ENCODE data around the gene IQCN. TPM values are rescaled to one million over a fixed set of nuclear protein-coding genes. Genes with fewer than 3 reads are reported as not detected.

IQCN gene
- total and polyA plus RNA-seq, 2 of the 4 experiments (the other 2 are of a cell fraction): 0.18 to 0.67 TPM

- Histone ChIP-seq H3K27me3 (ENCODE audit: control insufficient read depth, insufficient read depth, low read length) (no peaks in the 10 kb centered on the region; the same call in 1 of the 2 replicates), H3K4me2 (ENCODE audit: low read depth, low read length) (no peak overlapping the region), H3K79me1 (ENCODE audit: low read depth in 1 of 2, low read length in 2 of 2) (no peaks in the 10 kb centered on the region), H3K4me3 (ENCODE audit: insufficient read depth, low read depth, low read length) (no peak overlapping the region), H2BK120ac (ENCODE audit: low read depth, low read length) (no peak overlapping the region), H3K23ac (ENCODE audit: low read depth, low read length) (no peak overlapping the region), H3K4me1 (ENCODE audit: control insufficient read depth, insufficient read depth, low read length) (peaks cover 5% of the 10 kb centered on the region), H4K8ac (ENCODE audit: low read depth in 2 of 2, low read length in 2 of 2) (no peak overlapping the region), H2AFZ (replicated peaks; ENCODE audit: low read length, poor library complexity) (peak overlapping the region; percentile 6), H3K36me3 (ENCODE audit: control insufficient read depth, insufficient read depth, low read length) (no peaks in the 10 kb centered on the region), H2AK9ac (replicated peaks; ENCODE audit: low read depth, low read length, poor library complexity) (no peak overlapping the region), H3K27ac (ENCODE audit: insufficient read depth, low read length) (no peak overlapping the region), H3K9me1 (ENCODE audit: insufficient read depth, low read length) (peaks cover 5% of the 10 kb centered on the region; the same call in 1 of the 2 replicates), H3K9me3 (ENCODE audit: control insufficient read depth, insufficient read depth, low read length) (no peaks in the 10 kb centered on the region), H3K4ac (ENCODE audit: low read depth, low read length) (no peak overlapping the region), H3K9ac (ENCODE audit: low read depth, low read length) (no peak overlapping the region), H3K14ac (replicated peaks; ENCODE audit: low read depth, low read length) (no peak overlapping the region), H4K91ac (ENCODE audit: insufficient read depth, low read depth, low read length) (no peak overlapping the region), H2AK5ac (ENCODE audit: low read depth, low read length) (no peak overlapping the region), H4K20me1 (ENCODE audit: insufficient read depth, low read length) (no peaks in the 10 kb centered on the region), H4K5ac (ENCODE audit: low read depth, low read length) (no peak overlapping the region), H3K56ac (ENCODE audit: extremely low read depth, insufficient read depth, low read length) (no peak overlapping the region), H2BK20ac (ENCODE audit: low read depth, low read length) (no peak overlapping the region), H2BK15ac (ENCODE audit: low read depth, low read length) (no peak overlapping the region), H3K18ac (ENCODE audit: low read depth, low read length) (no peak overlapping the region), H2BK5ac (ENCODE audit: low read depth, low read length, poor library complexity, severe bottlenecking) (no peak overlapping the region)
- in situ Hi-C loops (cut with MboI; ENCODE audit: low sequenced_read_pairs): no loop called here
- DNase-seq (no peak), ATAC-seq (ENCODE audit: low read depth) (no peak)
- intact Hi-C loops (cut with micrococcal nuclease): no loop called here
- dilution Hi-C loops (cut with HindIII; ENCODE audit: low sequenced_read_pairs, unreplicated experiment): no loop called here
- POLR2A ChIA-PET (ENCODE audit: unreplicated experiment): interaction anchor here (0.6 kb wide), 1 partner anchor 61 kb away, joined by 4 read pairs; the partner anchor contains the start of gene JUND
- BruUV-seq (replicated peaks): no TSS peak
- CTCF ChIA-PET: interaction anchor here (0.7 kb wide), 1 partner anchor 12 kb away, joined by 3 read pairs; no protein-coding TSS in a partner anchor
- WGBS, 2 experiments (ENCODE audit: extremely low coverage in 2 of 2, insufficient read length in 1 of 2): no CpG with 5 or more reads among the region's 33 CpGs
- no peak for TF ChIP-seq FOS (IDR thresholded peaks at IDR 0.05; ENCODE audit: low read depth, low read length)
- no peak for TF ChIP-seq CHD1 (IDR thresholded peaks at IDR 0.05; ENCODE audit: low read depth, low read length)
- TF ChIP-seq CTCF (conservative IDR thresholded peaks at IDR 0.05; ENCODE audit: low read depth, low read length): no peak
- no peak for TF ChIP-seq MAFK (IDR thresholded peaks at IDR 0.05; ENCODE audit: low read depth, low read length)
- TF ChIP-seq RCOR1 (IDR thresholded peaks at IDR 0.05; ENCODE audit: insufficient replicate concordance, low read length): no peak
- TF ChIP-seq MAZ (IDR thresholded peaks at IDR 0.05; ENCODE audit: borderline replicate concordance, low read depth, low read length): no peak
- TF ChIP-seq RFX5 (IDR thresholded peaks at IDR 0.05; ENCODE audit: low read depth, low read length): no peak
- no peak for TF ChIP-seq SMC3 (IDR thresholded peaks at IDR 0.05; ENCODE audit: low read depth, low read length)
- no peak for TF ChIP-seq POLR2A (IDR thresholded peaks at IDR 0.05; ENCODE audit: low read depth, low read length)
- TF ChIP-seq CEBPB (IDR thresholded peaks at IDR 0.05; ENCODE audit: low read depth, low read length): no peak
- no peak for TF ChIP-seq USF2 (IDR thresholded peaks at IDR 0.05; ENCODE audit: low read depth, low read length)
- TF ChIP-seq NFE2L2 (IDR thresholded peaks at IDR 0.05; ENCODE audit: low read depth, low read length): no peak
- no peak for TF ChIP-seq BHLHE40 (IDR thresholded peaks at IDR 0.05; ENCODE audit: low read depth, low read length)
- no peak for TF ChIP-seq ELK1 (IDR thresholded peaks at IDR 0.05; ENCODE audit: borderline replicate concordance, low read depth, low read length)
Measured at GRCh38 chr19:18220632-18221275, 53.5 kb downstream of the IQCN start.

Measured in IMR-90 (cell line).